WTC11 (cell line): ENCODE results near the gene CEP19. TPM values are rescaled to one million over a fixed set of nuclear protein-coding genes. Genes with fewer than 3 reads are reported as not detected.
A peak's percentile ranks its signal among the peaks of the same experiment; 100 is the strongest.

Experiments used
- ATAC-seq: fragments of 200-7000 bp; cut with Tn5 transposase; 2 replicates; pipeline ENCODE4 v1.10.0; 2021; ENCODE audit warnings: mild to moderate bottlenecking, moderate library complexity
- CTCF ChIA-PET: fragments of 300-600 bp; sonication (Branson Sonifier 250); formaldehyde crosslinking; loops from one replicate; lab custom pipeline; 2021; ENCODE audit warnings: antibody characterized with exemption; lab: Charles Lee
- POLR2A ChIA-PET: fragments of 350-600 bp; sonication (Branson Sonifier 250); formaldehyde crosslinking; loops from one replicate; lab custom pipeline; 2021; ENCODE audit warnings: antibody characterized with exemption; lab: Charles Lee
- DNase-seq: peaks from one replicate; pipeline ENCODE4 v3.0.0; 2021; ENCODE audit warnings: low spot score
- H3K27ac Mint-ChIP-seq: 2 replicates; pipeline ENCODE4 v1.8.0; 2021; ENCODE audit warnings: mixed read lengths
- H3K27me3 Mint-ChIP-seq: 2 replicates; pipeline ENCODE4 v1.8.0; 2021; ENCODE audit warnings: low read depth, mild to moderate bottlenecking, moderate library complexity, mixed read lengths
- H3K36me3 Mint-ChIP-seq: 2 replicates; pipeline ENCODE4 v1.8.0; 2021; ENCODE audit warnings: mixed read lengths
- H3K4me1 Mint-ChIP-seq: 2 replicates; pipeline ENCODE4 v1.8.0; 2022; ENCODE audit warnings: mixed read lengths
- H3K4me3 Mint-ChIP-seq: 2 replicates; pipeline ENCODE4 v1.8.0; 2021; ENCODE audit warnings: mild to moderate bottlenecking, moderate library complexity, mixed read lengths
- H3K9me3 Mint-ChIP-seq: 2 replicates; pipeline ENCODE4 v1.8.0; 2021; ENCODE audit warnings: mixed read lengths
- AFF4 ChIP-seq: sonication (generic); formaldehyde crosslinking; IDR thresholded peaks from 2 replicates; pipeline ENCODE4 v1.8.1; 2023; ENCODE audit warnings: mild to moderate bottlenecking, missing genetic modification reagents, borderline replicate concordance
- AR ChIP-seq: fragments of 250-450 bp; sonication (Bioruptor Pico); IDR thresholded peaks from 2 replicates; pipeline ENCODE4 v1.9.0; 2021; ENCODE audit warnings: mild to moderate bottlenecking
- ATF6 ChIP-seq: sonication (generic); formaldehyde crosslinking; IDR thresholded peaks from 2 replicates; pipeline ENCODE4 v1.8.1; 2023; ENCODE audit warnings: mild to moderate bottlenecking, missing genetic modification reagents
- CDX4 ChIP-seq: fragments of 250-450 bp; sonication (Bioruptor Pico); IDR thresholded peaks from 2 replicates; pipeline ENCODE4 v1.9.0; 2021; ENCODE audit warnings: moderate library complexity, mild to moderate bottlenecking, inconsistent platforms, borderline replicate concordance
- E2F1 ChIP-seq: sonication (generic); formaldehyde crosslinking; IDR thresholded peaks from 2 replicates; pipeline ENCODE4 v1.8.0; 2022; ENCODE audit warnings: mild to moderate bottlenecking, missing genetic modification reagents
- E2F4 ChIP-seq: sonication (generic); formaldehyde crosslinking; IDR thresholded peaks from 2 replicates; pipeline ENCODE4 v1.8.1; 2022; ENCODE audit warnings: low read depth, mild to moderate bottlenecking, moderate library complexity, missing genetic modification reagents, borderline replicate concordance
- EMX1 ChIP-seq: fragments of 250-450 bp; sonication (Bioruptor Pico); IDR thresholded peaks from 2 replicates; pipeline ENCODE4 v1.8.0; 2021; ENCODE audit warnings: mild to moderate bottlenecking
- FOXP1 ChIP-seq: sonication (generic); formaldehyde crosslinking; IDR thresholded peaks from 2 replicates; pipeline ENCODE4 v1.8.0; 2022; ENCODE audit warnings: missing genetic modification reagents, mild to moderate bottlenecking, moderate library complexity, borderline replicate concordance
- KAT7 ChIP-seq: sonication (generic); formaldehyde crosslinking; IDR thresholded peaks from 2 replicates; pipeline ENCODE4 v1.8.1; 2023; ENCODE audit warnings: missing genetic modification reagents, mild to moderate bottlenecking, borderline replicate concordance
- MYBL2 ChIP-seq: sonication (generic); formaldehyde crosslinking; IDR thresholded peaks from 2 replicates; pipeline ENCODE4 v1.8.1; 2023; ENCODE audit warnings: mild to moderate bottlenecking, moderate library complexity, missing genetic modification reagents
- NFYB ChIP-seq: sonication (generic); formaldehyde crosslinking; conservative IDR thresholded peaks from 2 replicates; pipeline ENCODE4 v1.8.0; 2022; ENCODE audit warnings: low read depth, missing genetic modification reagents
- RELA ChIP-seq: sonication (generic); formaldehyde crosslinking; IDR thresholded peaks from 2 replicates; pipeline ENCODE4 v1.8.1; 2022; ENCODE audit warnings: missing genetic modification reagents, mild to moderate bottlenecking, borderline replicate concordance
- SMAD3 ChIP-seq: sonication (generic); formaldehyde crosslinking; IDR thresholded peaks from 2 replicates; pipeline ENCODE4 v1.8.0; 2022; ENCODE audit warnings: missing genetic modification reagents, mild to moderate bottlenecking, borderline replicate concordance
- SP1 ChIP-seq: sonication (generic); formaldehyde crosslinking; conservative IDR thresholded peaks from 2 replicates; pipeline ENCODE4 v1.8.1; 2022; ENCODE audit warnings: missing genetic modification reagents
- TEAD1 ChIP-seq: sonication (generic); formaldehyde crosslinking; IDR thresholded peaks from 2 replicates; pipeline ENCODE4 v1.8.0; 2022; ENCODE audit warnings: mild to moderate bottlenecking, missing genetic modification reagents
- USF1 ChIP-seq: sonication (generic); formaldehyde crosslinking; IDR thresholded peaks from 2 replicates; pipeline ENCODE4 v1.8.0; 2022; ENCODE audit warnings: mild to moderate bottlenecking, missing genetic modification reagents
- ZNF232 ChIP-seq: sonication (generic); formaldehyde crosslinking; IDR thresholded peaks from 2 replicates; pipeline ENCODE4 v1.8.0; 2022; ENCODE audit warnings: mild to moderate bottlenecking, missing genetic modification reagents
- ZNF416 ChIP-seq: fragments of 250-450 bp; sonication (Bioruptor Pico); IDR thresholded peaks from 2 replicates; pipeline ENCODE4 v1.9.0; 2021; ENCODE audit warnings: mild to moderate bottlenecking, inconsistent platforms
- total RNA-seq: library from RNA; stranded (reverse); gene quantifications from 3 replicates; pipeline ENCODE4 v1.2.3, GENCODE V29; 2021

The CEP19 gene
- total RNA-seq, 1 experiment from 2014 or later: 1.5 TPM

GRCh38 chr3:196740481-196741248 is 28.6 kb upstream of the CEP19 start:
- Mint-ChIP-seq H3K4me1 (peaks cover 34% of the 10 kb centered on the region), H3K9me3 (peaks cover 6% of the 10 kb centered on the region), H3K4me3 (peak overlapping the region; percentile 100), H3K27ac (peak overlapping the region; percentile 100), H3K27me3 (no peaks in the 10 kb centered on the region), H3K36me3 (peaks cover 2% of the 10 kb centered on the region; the same call in 1 of the 2 replicates)
- ChIA-PET POLR2A (interaction anchor here (0.9 to 1.8 kb wide), 6 partner anchors 23 to 212 kb away, joined by 3 to 10 read pairs (median 4); partner anchors contain the start of genes FBXO45, SENP5 and WDR53), CTCF (interaction anchor here (0.6 to 1.9 kb wide), 7 partner anchors 109 to 218 kb away, joined by 3 to 10 read pairs (median 5); partner anchors contain the start of gene NCBP2)
- ATAC-seq: 0 out of 2 replicates have a peak, but pooled peaks have one; percentile 2
- no peak for DNase-seq
- TF ChIP-seq ATF6 (CRISPR knock-in tag) (no peak), MYBL2 (no peak), E2F1 (CRISPR knock-in tag) (no peak), ZNF232 (no peak), TEAD1 (no peak), NFYB (no peak), AR (no peak), EMX1 (CRISPR knock-in tag) (no peak), AFF4 (CRISPR knock-in tag) (no peak), KAT7 (CRISPR knock-in tag) (no peak), ZNF416 (CRISPR knock-in tag) (no peak)
- TF ChIP-seq, all 79 proteins: peak for 0

GRCh38 chr3:196739671-196740480 is 27.8 kb upstream of the CEP19 start, which contains the start of gene PAK2:
PAK2 (plus strand) TSS chr3:196739857; CDS start chr3:196782647, 42,790 bp downstream.
- H3K27ac Mint-ChIP-seq: peak within 1 kb of the TSS; percentile 100
- CTCF ChIA-PET: interaction anchor here (0.6 to 1.9 kb wide), 8 partner anchors 26 to 217 kb away, joined by 3 to 10 read pairs (median 4); partner anchors contain the start of gene NCBP2
- POLR2A ChIA-PET: interaction anchor here (0.5 to 1.8 kb wide), 9 partner anchors 18 to 171 kb away, joined by 3 to 10 read pairs (median 4); partner anchors contain the start of genes FBXO45, SENP5 and WDR53
- H3K9me3 Mint-ChIP-seq: peaks cover 6% of the 10 kb centered on the region
- peaks cover 28% of the 10 kb centered on the region for H3K4me1 Mint-ChIP-seq
- H3K4me3 Mint-ChIP-seq: peak within 1 kb of the TSS; percentile 100
- H3K27me3 Mint-ChIP-seq: no peaks in the 10 kb centered on the region
- peaks cover 2% of the 10 kb centered on the region; the same call in 1 of the 2 replicates for H3K36me3 Mint-ChIP-seq
- ATAC-seq (peak; percentile 93), DNase-seq (peak; percentile 90)
- 0 out of 2 replicates have a peak, but pooled peaks have one; percentile 44 for TF ChIP-seq ZNF232
- peak; percentile 50; the same call in 1 of the 2 replicates for TF ChIP-seq USF1 (CRISPR knock-in tag)
- peak; percentile 82 for TF ChIP-seq FOXP1 (CRISPR knock-in tag)
- no peak for TF ChIP-seq SMAD3 (CRISPR knock-in tag)
- 0 out of 2 replicates have a peak, but pooled peaks have one; percentile 20 for TF ChIP-seq RELA (CRISPR knock-in tag)
- 0 out of 2 replicates have a peak, but pooled peaks have one; percentile 60 for TF ChIP-seq E2F4 (CRISPR knock-in tag)
- TF ChIP-seq CDX4 (CRISPR knock-in tag): no peak
- TF ChIP-seq SP1 (CRISPR knock-in tag): peak; percentile 65
